NCI-H2196 treated with DMSO at 0.1 percent for 48 hours (cell line): ENCODE results near the gene ANKDD1B.

Source experiments
- DNase-seq: peaks from one replicate; lab custom pipeline; 2025; ENCODE audit not compliant: unreplicated experiment; lab: John Stamatoyannopoulos, UW

Gene ANKDD1B

GRCh38 chr5:75659791-75660450, 48.7 kb downstream of the ANKDD1B start:
- no peak for DNase-seq

- no peak for DNase-seq
Measured at GRCh38 chr5:75660678-75661465, 49.6 kb downstream of the ANKDD1B start.

DNA sequence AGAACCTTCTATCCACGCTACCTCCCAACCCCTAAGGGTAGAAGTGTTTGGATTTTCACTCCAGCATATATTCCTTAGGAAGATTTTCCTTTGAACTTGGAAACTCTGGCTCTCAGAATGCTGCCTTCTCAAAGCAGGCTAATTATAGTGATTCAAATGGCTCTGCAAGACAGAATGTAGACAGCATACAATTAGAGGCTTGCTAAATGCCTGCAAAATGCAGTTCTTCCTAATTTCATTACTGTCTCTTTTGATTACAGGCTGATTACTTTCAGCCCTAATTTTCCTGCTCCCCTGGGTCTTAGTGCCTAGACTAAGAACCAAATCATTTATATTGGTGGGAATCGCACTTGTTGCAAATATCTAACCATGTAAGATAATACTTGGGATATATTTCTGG, 50.8 kb downstream of the ANKDD1B start:
- DNase-seq, result no peak

DNA sequence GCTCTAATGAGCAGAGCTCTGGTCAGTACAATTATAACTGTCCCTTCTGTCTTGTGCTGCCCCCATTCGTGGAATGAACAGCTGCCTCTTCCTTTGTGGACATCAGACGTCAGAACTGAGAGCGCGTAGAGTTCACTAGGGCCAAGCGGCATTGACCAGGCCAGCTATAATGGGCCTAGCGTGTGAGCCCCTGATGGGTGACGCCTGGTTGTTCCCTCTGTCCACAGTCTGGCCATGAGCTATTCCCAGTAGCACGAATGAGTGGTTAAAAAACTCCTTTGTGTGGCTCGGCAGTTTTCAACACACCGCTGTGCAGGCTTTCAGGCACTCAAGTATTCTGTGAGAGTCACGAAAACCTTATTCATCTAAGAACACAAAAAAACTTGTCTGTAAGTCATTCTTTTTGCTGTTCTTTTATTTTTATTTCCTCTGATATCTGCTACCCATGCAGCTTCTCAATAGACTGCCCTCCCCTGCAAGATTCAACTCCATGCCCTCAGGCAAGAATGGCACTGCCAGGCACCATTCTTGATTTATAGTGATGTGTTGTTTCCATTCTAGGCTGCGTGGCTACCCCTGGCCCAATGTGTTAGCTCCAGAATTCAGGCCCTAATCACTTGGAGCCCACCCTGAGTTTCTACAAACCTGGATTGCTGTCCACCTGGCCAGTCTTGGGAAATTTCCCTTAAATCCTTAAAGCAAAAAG, 52.5 kb downstream of the ANKDD1B start:
- DNase-seq, result no peak

GRCh38 chr5:75664979-75665378, 53.7 kb downstream of the ANKDD1B start:
- DNase-seq, result no peak

DNA sequence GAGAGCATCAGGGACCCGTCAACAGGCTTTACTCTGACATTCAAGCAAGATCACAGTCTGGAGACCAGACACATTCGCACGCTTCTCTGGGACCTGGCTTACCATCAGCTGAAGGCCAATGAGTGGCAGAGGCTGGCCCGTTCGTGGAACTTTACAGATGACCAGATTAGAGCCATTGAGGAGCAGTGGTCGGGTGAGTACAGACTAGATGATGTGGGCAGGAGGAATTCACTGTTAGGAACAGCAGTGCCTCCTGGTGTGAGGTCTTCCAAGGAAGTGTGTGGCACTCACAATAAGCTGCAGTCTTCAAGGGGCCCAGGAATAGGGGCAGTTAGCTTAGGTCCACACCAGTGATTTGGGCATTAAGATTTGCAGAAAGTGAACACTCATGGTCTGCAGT, 55.5 kb downstream of the ANKDD1B start:
- no peak for DNase-seq

DNA sequence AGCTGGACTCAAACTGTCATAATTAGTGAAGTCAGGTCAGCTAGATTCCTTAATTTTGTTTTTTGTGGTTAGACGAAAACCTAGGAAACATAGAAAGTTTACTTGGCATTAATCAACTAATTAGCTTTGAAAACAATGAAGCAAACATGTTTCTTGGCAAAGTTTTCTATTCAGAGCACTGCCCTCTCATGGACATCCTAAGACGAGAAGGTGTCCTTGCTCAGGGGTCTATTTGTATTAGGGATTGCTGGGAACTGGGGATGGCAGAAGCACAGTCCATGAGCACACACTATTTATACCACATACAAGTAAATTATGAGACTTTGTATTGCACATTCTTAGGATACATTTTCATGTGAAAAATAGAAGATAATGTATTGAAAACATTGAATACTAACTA, 56.3 kb downstream of the ANKDD1B start:
- no peak for DNase-seq

DNA sequence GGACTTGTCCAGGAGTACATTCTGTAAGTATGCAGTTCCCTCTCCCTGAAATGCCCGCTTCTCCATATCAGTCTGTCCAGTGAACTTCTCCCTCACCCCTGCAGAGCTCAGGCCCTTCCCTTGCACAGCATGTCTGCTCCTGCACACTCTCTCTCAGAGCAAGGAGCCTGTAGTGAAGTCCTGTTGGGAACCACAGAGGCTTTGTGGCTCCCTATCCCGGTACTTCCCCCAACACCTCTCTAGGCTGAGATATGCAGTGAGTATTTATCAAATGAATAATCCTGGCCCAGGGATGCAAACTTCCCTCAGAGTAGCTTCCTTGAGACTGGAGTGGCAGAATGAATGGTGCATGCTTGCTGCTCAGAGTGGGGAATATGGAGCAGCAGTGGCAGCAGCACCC, 57.2 kb downstream of the ANKDD1B start:
- DNase-seq, result no peak

DNA sequence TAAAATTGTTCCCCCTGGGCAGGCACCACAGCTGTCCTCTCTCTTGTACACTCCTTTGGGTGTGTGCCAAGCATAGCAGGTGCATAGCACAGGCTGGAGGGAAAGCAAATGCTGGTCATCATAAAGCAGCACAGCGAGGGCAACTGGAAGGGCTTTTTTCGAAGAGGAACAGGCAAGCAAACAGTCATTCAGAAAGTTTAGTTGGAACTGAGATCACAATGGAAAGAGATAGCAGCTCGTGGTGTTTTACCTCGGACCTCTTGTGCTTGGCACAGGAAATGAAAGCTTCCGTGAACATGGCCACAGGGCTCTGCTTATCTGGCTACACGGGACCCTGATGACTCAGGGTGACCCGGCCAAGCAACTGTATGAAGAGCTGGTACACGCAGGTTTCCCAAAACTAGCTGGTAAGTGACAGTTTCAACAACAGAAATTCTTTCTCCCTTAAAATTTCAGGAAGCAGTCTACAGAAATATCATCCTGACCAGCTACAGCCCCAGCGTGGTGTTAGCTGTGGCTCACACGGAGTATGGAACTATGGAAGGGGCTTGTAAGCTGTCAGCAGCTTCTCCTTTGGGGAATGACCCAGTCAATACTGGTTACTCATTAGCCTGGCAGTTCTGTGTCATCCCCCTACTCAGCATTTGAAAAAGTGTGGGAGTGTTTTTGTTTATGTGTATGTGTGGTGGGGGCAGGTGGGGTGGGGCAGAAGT, 57.9 kb downstream of the ANKDD1B start:
- no peak for DNase-seq

- DNase-seq, result no peak
Measured at GRCh38 chr5:75670577-75670976, 59.3 kb downstream of the ANKDD1B start.

DNA sequence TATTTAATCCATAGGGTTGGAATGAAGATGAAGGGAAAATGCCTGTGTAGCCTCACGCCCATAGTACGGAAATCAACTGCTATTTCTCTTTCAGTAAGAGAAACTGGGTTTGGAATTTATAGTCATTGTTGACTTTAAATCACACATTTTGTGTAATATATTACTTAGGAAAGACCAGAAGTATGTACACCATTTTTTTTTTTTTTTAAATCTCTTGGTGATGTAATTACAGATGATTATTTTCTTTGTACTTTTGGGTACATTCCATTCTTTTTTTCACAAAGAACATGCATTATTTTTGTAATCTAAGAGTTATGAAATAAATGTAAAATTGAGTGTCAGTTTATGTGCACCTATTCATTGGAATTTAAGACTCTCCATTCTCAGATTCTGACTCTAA, 60.3 kb downstream of the ANKDD1B start:
- no peak for DNase-seq

- DNase-seq, result no peak
Measured at GRCh38 chr5:75672616-75673015, 61.4 kb downstream of the ANKDD1B start.

GRCh38 chr5:75675783-75676182, 64.5 kb downstream of the ANKDD1B start:
- DNase-seq, result no peak

DNA sequence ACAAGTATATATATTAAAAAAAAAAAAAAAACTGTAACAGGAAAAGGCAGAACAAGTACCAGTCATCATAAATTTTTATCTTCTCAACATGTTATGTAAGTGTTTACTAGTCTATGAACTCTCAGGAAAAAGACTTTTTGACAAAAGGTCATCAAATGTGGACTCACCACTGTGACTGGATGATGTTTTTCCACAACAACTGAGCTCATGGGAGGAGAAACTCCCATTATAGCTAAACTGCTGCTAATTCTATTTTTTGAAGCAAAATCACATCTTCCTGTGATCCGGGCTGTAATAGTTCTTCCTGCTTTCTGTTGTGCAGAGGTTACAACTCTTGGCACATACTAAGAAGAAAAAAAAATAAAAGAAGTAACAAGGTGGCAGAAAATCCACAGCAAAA, 66.4 kb downstream of the ANKDD1B start:
- DNase-seq, result no peak

DNA sequence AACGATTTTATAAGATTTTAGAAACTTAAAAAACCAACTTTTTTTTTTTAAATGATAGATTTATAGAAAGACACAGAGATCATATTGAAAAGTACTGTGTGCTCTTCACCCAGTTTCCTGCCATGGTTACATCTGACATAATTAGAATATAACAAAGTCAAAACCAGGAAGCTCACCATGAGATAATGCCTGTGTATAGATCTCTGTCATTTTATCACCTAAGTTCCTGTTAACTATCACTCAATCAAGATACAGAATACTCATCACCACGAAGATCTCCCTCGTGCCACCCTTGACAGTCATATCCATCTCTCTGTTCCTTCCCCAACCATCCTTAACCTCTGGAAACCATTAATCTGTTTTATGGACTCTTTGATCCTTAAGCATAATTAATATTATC, 66.9 kb downstream of the ANKDD1B start:
- DNase-seq, result no peak

- no peak for DNase-seq
Measured at GRCh38 chr5:75681125-75681830, 70.0 kb downstream of the ANKDD1B start.

DNA sequence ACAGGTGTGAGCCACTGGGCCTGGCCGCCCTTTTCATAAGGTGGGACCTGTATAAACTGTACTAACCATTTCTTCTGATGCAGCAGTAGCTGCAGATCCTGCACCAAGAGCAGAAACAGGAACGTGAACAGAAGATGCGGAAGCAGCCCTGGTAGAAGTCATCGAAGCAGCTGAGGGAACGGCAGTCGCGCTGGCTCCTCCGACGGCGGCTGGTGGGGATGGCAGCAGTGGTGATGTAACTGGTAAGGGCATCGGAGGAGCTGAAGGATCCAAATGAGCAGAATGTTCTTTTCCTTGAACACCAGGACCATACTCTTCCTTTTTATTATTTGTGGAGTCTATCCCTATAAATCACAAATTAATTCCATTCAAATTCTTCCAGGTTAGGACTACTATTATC, 73.9 kb downstream of the ANKDD1B start:
- no peak for DNase-seq

DNA sequence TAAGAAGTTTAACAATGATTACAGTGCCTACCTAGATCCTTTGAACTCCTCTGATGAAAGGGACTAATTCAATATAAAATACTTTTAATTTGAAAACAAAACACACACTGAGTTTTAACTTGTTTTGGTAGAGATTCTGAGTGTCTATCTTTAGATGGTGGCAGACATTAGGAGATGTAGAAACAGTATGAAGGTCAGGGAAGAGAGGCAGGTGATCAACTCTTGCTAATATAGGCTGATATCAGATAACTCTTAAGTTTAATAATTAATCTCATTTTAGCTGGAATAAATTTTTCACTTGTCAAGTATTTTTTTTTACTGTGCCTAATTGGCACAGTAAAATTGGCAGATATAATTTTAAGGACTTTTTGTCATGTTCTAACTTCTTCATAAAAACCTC, 75.2 kb downstream of the ANKDD1B start:
- DNase-seq, result no peak

GRCh38 chr5:75690669-75691068, 79.4 kb downstream of the ANKDD1B start:
- DNase-seq, result no peak

DNA sequence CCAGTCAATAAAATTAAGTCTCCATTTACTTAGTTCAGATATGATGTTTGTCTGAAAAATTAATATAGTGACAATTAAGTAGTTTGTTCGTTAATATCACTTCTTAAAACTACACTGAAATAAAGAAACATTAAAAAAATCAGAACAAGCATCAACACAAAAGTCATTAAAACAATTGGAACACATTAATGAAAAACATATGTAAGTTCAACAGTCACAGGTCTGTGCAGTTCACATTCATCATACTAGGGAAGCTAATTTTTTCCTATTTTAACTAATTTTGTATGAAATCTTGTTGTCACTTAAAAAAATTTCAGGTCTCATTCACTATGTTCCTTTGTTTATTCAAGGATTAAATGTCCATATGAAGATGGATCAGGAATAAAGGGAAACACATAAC, 83.5 kb downstream of the ANKDD1B start:
- DNase-seq, result no peak
